ENCODE measurements around the gene IQCH.

IQCH gene

DNA sequence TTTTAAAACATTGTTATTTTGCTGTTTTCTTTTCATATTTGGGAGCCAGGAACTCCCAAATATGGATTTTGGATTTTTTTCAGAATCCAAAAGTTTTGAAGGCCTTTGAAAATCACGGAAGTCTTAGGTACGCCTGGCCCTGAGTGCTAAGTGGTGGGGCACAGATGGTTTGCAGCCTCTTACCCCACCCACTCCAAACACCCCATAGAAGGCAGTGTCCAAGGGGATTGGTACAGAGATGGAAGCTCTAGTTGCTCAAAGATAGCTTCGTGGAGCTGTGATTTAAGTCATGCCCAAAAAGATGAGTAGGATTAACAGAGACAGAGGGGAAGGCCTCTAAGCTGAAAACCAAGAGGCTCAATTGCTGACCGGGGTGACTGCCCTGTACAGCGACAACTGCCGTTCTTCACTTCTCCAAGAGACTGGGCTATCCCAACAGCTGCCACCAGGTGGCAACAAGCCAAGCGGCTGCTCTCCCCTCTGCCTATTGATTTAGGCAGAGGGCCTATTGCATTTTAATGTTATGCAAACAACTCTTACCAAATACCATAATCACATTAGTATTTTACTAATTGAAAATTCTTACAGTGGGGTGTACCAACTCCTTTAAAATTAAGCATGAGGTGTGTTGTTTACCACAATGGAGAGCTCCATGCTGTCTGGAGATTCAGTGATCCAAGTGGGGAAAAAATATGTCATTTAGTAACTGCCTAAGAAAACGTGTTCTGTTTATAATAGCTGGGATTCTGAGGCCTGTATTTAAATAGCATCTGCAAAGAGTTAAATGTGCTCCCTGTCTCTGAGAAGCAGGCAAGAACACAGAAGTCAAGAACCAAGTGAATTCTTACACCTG lies 202.3 kb downstream of the IQCH start:
- in situ Hi-C loops (cut with MboI; ENCODE audit: low sequenced_read_pairs, unreplicated experiment) = loop anchor here (10.0 kb wide), 1 partner anchor 378 kb away; no protein-coding TSS in a partner anchor
- DNase-seq (ENCODE audit: low spot score) = peak; percentile 77
- TF ChIP-seq, protein P1, sequence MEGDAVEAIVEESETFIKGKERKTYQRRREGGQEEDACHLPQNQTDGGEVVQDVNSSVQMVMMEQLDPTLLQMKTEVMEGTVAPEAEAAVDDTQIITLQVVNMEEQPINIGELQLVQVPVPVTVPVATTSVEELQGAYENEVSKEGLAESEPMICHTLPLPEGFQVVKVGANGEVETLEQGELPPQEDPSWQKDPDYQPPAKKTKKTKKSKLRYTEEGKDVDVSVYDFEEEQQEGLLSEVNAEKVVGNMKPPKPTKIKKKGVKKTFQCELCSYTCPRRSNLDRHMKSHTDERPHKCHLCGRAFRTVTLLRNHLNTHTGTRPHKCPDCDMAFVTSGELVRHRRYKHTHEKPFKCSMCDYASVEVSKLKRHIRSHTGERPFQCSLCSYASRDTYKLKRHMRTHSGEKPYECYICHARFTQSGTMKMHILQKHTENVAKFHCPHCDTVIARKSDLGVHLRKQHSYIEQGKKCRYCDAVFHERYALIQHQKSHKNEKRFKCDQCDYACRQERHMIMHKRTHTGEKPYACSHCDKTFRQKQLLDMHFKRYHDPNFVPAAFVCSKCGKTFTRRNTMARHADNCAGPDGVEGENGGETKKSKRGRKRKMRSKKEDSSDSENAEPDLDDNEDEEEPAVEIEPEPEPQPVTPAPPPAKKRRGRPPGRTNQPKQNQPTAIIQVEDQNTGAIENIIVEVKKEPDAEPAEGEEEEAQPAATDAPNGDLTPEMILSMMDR (IDR thresholded peaks at IDR 0.05; ENCODE audit: borderline replicate concordance, control extremely low read depth, extremely low read depth, insufficient read depth, missing control alignments) = peak; percentile 75

DNA sequence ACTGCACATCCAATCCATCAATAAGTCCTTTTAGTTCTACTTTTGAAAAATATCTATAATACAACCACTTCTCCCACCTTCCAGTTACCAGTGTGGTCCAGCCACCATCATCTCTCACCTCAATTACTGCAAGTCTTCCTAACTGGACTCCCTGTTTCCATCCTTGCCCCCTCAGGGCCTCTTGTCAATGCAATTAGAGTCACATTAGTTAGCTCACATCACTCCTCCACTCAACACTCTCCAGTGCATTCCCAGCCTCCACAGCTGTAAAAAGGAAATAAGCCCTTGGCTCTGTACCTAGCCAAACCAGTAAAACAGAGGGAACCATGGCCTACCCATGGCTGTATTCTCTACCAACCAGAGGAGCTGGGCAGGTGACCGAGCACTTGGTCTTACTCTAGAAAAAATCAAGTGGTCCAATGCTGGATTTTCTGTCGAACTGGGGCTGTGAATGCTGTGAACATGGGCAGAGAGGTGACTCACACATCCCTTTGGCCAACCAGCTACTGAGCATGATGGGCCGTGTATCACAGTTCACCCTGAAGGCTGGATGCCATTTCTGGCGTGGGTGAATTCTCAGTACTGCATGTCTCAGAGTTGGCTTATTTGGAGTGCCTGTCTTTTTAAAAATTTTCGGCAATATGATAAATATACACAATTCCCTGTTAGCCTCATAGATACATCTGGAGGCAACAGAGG lies 203.9 kb downstream of the IQCH start:
- TF ChIP-seq, protein P1 (IDR thresholded peaks at IDR 0.05; ENCODE audit: borderline replicate concordance, control extremely low read depth, extremely low read depth, insufficient read depth, missing control alignments) = no peak
- DNase-seq (ENCODE audit: low spot score) = no peak
- in situ Hi-C loops (cut with MboI; ENCODE audit: low sequenced_read_pairs, unreplicated experiment) = loop anchor here (10.0 kb wide), 1 partner anchor 376 kb away; no protein-coding TSS in a partner anchor

DNA sequence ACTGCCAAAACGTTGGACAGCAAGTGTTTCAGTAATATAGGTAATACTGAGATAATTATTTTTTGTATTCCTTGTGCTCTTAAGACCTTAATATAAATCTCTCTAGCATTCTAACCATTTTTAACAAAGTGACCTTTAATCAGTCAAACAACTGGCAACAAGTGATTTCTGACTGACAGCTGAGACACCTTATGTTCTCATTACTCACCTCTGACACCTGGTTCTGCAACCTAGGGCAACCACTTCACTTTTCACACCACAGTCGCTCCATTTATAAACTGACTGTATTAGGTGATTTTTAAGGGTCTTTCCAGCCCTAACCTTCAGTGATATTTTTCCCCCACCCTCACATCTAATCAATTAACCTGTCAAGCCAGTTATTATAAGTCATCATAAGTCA lies 205.9 kb downstream of the IQCH start:
- in situ Hi-C loops (cut with MboI; ENCODE audit: low sequenced_read_pairs, unreplicated experiment) = no loop called here
- TF ChIP-seq, protein P1 (IDR thresholded peaks at IDR 0.05; ENCODE audit: borderline replicate concordance, control extremely low read depth, extremely low read depth, insufficient read depth, missing control alignments) = no peak
- no peak for DNase-seq (ENCODE audit: low spot score)

DNA sequence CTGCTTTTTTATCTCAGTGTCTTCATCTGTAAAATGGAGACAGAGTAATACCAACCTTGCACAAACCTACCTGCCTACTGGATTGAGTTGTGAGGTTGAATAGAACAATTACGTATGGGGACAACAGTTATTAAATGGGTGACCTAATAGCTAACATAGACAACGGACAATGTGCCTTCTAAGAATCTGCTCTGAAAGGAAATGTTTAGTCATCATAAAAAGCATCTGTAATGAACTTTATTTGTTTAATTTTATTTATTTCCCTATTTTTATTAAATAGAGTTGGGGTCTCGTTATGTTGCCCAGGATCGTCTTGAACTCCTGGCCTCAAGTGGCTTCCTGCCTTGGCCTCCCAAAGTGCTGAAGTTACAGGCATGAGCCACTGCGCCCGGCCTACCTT lies 207.1 kb downstream of the IQCH start:
- no peak for DNase-seq (ENCODE audit: low spot score)
- TF ChIP-seq, protein P1 (IDR thresholded peaks at IDR 0.05; ENCODE audit: borderline replicate concordance, control extremely low read depth, extremely low read depth, insufficient read depth, missing control alignments) = no peak
- in situ Hi-C loops (cut with MboI; ENCODE audit: low sequenced_read_pairs, unreplicated experiment) = no loop called here

DNA sequence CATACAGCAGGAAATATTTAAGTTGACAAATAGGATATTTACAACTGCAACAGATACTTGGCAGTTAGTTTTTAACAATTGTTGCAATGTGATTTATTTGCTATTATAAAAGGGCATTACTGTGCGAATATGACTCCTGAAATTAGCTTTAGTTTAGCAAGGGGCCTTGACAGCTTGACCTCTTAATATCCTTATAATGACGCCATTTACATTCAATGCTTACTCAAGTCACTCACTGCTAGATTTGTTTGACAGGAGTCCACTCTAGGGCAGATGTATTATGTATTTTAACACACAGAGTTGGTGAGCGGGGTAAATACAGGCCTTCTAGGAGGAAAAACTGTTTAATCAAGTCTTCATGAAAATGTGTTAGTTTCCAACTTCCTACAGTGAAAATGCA lies 208.3 kb downstream of the IQCH start:
- TF ChIP-seq, protein P1 (IDR thresholded peaks at IDR 0.05; ENCODE audit: borderline replicate concordance, control extremely low read depth, extremely low read depth, insufficient read depth, missing control alignments) = no peak
- in situ Hi-C loops (cut with MboI; ENCODE audit: low sequenced_read_pairs, unreplicated experiment) = no loop called here
- DNase-seq (ENCODE audit: low spot score) = no peak

DNA sequence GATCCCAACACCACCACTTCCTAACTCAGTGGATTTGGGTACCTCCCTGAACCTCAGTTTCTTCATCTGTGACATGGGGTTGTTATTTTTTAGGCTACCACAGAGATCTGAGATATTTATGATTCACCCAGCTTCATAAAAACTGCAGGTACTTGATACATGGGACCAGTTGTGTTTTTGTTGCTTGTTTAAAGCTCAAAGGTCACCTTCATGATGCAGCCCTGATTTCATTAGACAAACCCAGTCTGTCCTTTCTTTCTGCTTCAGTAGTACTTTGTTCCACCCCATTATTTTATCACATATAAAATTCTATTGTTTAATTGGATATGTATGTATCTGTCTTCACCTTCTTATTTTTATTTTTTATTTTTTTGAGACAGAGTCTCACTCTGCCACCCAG lies 208.9 kb downstream of the IQCH start:
- no peak for DNase-seq (ENCODE audit: low spot score)
- TF ChIP-seq, protein P1 (IDR thresholded peaks at IDR 0.05; ENCODE audit: borderline replicate concordance, control extremely low read depth, extremely low read depth, insufficient read depth, missing control alignments) = no peak
- in situ Hi-C loops (cut with MboI; ENCODE audit: low sequenced_read_pairs, unreplicated experiment) = no loop called here

Measured in GM13976 (cell line).